Mammary epithelial cell (primary cell): ENCODE measurements around the gene KNCN.

Source experiments
- EZH2 ChIP-seq: IDR thresholded peaks from 2 replicates; pipeline ENCODE4 v1.6.1; 2012; ENCODE audit warnings: low read length, inconsistent platforms, borderline replicate concordance
- TF ChIP-seq, protein P1 (sequence below), 2 donors: IDR thresholded peaks in 1 of 2; conservative IDR thresholded peaks in 1 of 2; 2 replicates each; pipeline ENCODE4 v1.5.1; 2011 to 2012; ENCODE audit warnings: inconsistent platforms in 2 of 2, low read length in 2 of 2, mild to moderate bottlenecking in 2 of 2, control low read depth in 1 of 2, low read depth in 1 of 2; ENCODE audit not compliant: insufficient read depth in 1 of 2; ENCODE audit errors: extremely low read depth in 1 of 2

GRCh38 chr1:46497020-46497419 is 54.4 kb downstream of the KNCN start:
- TF ChIP-seq, protein P1, sequence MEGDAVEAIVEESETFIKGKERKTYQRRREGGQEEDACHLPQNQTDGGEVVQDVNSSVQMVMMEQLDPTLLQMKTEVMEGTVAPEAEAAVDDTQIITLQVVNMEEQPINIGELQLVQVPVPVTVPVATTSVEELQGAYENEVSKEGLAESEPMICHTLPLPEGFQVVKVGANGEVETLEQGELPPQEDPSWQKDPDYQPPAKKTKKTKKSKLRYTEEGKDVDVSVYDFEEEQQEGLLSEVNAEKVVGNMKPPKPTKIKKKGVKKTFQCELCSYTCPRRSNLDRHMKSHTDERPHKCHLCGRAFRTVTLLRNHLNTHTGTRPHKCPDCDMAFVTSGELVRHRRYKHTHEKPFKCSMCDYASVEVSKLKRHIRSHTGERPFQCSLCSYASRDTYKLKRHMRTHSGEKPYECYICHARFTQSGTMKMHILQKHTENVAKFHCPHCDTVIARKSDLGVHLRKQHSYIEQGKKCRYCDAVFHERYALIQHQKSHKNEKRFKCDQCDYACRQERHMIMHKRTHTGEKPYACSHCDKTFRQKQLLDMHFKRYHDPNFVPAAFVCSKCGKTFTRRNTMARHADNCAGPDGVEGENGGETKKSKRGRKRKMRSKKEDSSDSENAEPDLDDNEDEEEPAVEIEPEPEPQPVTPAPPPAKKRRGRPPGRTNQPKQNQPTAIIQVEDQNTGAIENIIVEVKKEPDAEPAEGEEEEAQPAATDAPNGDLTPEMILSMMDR (conservative IDR thresholded peaks at IDR 0.05 in 1 of 2, IDR thresholded peaks at IDR 0.05 in 1 of 2; ENCODE audit: extremely low read depth in 1 of 2, insufficient read depth in 1 of 2, low read depth in 1 of 2, low read length in 2 of 2): no peak
- TF ChIP-seq EZH2: no peak
